ENCODE data around the gene SCFD2. TPM values are rescaled to one million over a fixed set of nuclear protein-coding genes. Genes with fewer than 3 reads are reported as not detected.

The SCFD2 gene
- total and polyA plus RNA-seq, 4 donors, result 4.3 to 28.8 (median 7.4) TPM

- Histone ChIP-seq H3K9ac (ENCODE audit: low read depth in 1 of 2, low read length in 2 of 2) (no peak overlapping the region), H3K4me1 (ENCODE audit: control insufficient read depth in 4 of 4, insufficient read depth in 4 of 4, low read length in 3 of 4) (no peaks in the 10 kb centered on the region), H3K36me3 (ENCODE audit: control insufficient read depth in 4 of 4, insufficient read depth in 3 of 4, low read depth in 1 of 4, low read length in 3 of 4) (no peaks in the 10 kb centered on the region), H3K27me3 (ENCODE audit: control insufficient read depth in 4 of 4, insufficient read depth in 4 of 4, low read length in 3 of 4) (no peaks in the 10 kb centered on the region), H3K9me3 (ENCODE audit: control insufficient read depth in 4 of 4, low read length in 3 of 4) (no peaks in the 10 kb centered on the region), H3K4me3 (ENCODE audit: low read depth in 1 of 3, low read length in 3 of 3) (no peak overlapping the region), H3K27ac (ENCODE audit: low read depth in 1 of 2, low read length in 2 of 2) (no peak overlapping the region)
- 97% methylated on average over 2 of the region's 2 CpGs for WGBS
- no peak for DNase-seq (ENCODE audit: low spot score)
- TF ChIP-seq EGR1 (IDR thresholded peaks at IDR 0.05; ENCODE audit: low read depth in 2 of 2) (no peak), CTCF (IDR thresholded peaks at IDR 0.05; ENCODE audit: low read depth, low read length, missing input control) (no peak), GABPA (IDR thresholded peaks at IDR 0.05 in 1 of 2, conservative IDR thresholded peaks at IDR 0.05 in 1 of 2) (no peak)
Observed at GRCh38 chr4:53232371-53232770, 133.5 kb downstream of the SCFD2 start.

- Histone ChIP-seq H3K27me3 (ENCODE audit: control insufficient read depth in 4 of 4, insufficient read depth in 4 of 4, low read length in 3 of 4) (no peaks in the 10 kb centered on the region), H3K9me3 (ENCODE audit: control insufficient read depth in 4 of 4, low read length in 3 of 4) (no peaks in the 10 kb centered on the region)
- WGBS, result 95% methylated on average over 1 of the region's 1 CpG
Observed at GRCh38 chr4:53228036-53228435, 137.8 kb downstream of the SCFD2 start.

More at GRCh38 chr4:53228036-53228435, 137.8 kb downstream of the SCFD2 start:
- no peak for DNase-seq (ENCODE audit: low spot score)
- H3K27ac ChIP-seq (ENCODE audit: low read depth in 1 of 2, low read length in 2 of 2), result no peak overlapping the region
- H3K36me3 ChIP-seq (ENCODE audit: control insufficient read depth in 4 of 4, insufficient read depth in 3 of 4, low read depth in 1 of 4, low read length in 3 of 4), result no peaks in the 10 kb centered on the region
- no peak overlapping the region for H3K4me3 ChIP-seq (ENCODE audit: low read depth in 1 of 3, low read length in 3 of 3)
- H3K4me1 ChIP-seq (ENCODE audit: control insufficient read depth in 4 of 4, insufficient read depth in 4 of 4, low read length in 3 of 4), result no peaks in the 10 kb centered on the region
- H3K9ac ChIP-seq (ENCODE audit: low read depth in 1 of 2, low read length in 2 of 2), result no peak overlapping the region
- TF ChIP-seq RAD21 (IDR thresholded peaks at IDR 0.05), result no peak
- no peak for TF ChIP-seq FOXA2 (IDR thresholded peaks at IDR 0.05)
- no peak for TF ChIP-seq HNF4A (conservative IDR thresholded peaks at IDR 0.05)
- TF ChIP-seq ZBTB33 (IDR thresholded peaks at IDR 0.05), result no peak
- TF ChIP-seq REST (IDR thresholded peaks at IDR 0.05), result no peak
- no peak for TF ChIP-seq JUND (IDR thresholded peaks at IDR 0.05)
- TF ChIP-seq EGR1 (IDR thresholded peaks at IDR 0.05; ENCODE audit: low read depth in 2 of 2), result no peak
- no peak for TF ChIP-seq GABPA (IDR thresholded peaks at IDR 0.05 in 1 of 2, conservative IDR thresholded peaks at IDR 0.05 in 1 of 2)
- no peak for TF ChIP-seq RXRA (IDR thresholded peaks at IDR 0.05)
- no peak for TF ChIP-seq TAF1 (conservative IDR thresholded peaks at IDR 0.05)
- TF ChIP-seq SP1 (IDR thresholded peaks at IDR 0.05), result no peak
